NCI-H146 treated with DMSO at 0.1 percent for 48 hours (cell line): ENCODE measurements around the gene AP2A2.
"Not testable (repeated sequence)": the region's sequence is repeated elsewhere in the genome, so short reads cannot be mapped to it uniquely, and the experiment has no call there.

Experiments used
- DNase-seq: peaks from one replicate; lab custom pipeline; 2025; ENCODE audit not compliant: unreplicated experiment; lab: John Stamatoyannopoulos, UW

The AP2A2 gene

DNA sequence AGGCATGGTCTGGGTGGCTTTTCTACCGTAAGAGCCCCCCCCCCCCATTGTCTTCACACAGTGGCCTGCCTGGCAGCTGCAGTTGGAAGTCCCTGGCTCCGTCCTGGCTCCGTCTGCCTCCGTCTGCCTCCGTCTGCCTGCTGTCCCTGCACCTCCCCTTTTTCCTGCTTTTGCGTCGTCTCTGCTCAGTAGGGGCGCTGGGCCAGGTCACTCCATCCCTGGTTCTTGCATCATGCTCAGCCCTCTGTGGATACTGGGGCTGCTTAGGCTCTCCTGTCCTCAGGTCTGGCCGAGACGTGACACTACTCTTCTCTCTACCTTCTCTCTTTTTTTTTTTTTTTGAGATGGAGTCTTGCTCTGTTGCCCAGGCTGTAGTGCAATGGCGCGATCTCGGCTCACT is 27.8 kb downstream of the AP2A2 start:
- no peak for DNase-seq

DNA sequence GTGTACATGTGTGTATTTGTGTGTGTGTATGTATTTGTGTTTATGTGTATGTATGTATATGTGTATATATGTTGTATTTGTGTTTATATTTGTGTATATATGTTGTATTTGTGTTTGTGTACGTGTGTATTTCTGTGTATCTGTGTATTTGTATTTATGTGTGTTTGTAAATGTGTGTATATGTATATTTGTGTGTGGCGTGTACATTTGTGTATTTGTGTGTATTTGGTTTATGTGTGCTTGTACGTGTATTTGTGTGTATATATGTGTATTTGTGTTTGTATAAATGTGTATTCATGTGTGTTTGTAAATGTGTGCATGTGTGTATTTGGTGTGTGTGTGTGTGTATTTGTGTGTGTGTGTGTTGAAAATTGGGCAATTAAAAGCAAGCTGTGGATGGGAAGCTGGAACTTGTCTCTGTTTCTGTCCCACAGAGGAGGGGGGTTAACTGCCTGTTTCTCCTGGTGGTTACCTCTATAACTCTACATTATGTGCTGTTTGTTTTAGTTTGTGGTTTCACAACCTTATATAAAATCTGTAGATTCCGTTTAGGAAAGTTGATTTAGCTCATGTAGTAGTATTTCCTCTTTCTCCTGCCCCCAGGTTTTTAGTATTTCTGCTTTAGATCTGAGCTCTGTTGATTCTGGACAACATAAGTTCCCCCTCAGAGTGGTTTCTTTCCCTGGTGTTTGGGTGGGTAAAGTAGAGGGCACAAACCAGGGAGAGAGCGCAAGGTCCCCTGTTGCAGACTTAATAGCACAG is 28.9 kb downstream of the AP2A2 start:
- no peak for DNase-seq

DNA sequence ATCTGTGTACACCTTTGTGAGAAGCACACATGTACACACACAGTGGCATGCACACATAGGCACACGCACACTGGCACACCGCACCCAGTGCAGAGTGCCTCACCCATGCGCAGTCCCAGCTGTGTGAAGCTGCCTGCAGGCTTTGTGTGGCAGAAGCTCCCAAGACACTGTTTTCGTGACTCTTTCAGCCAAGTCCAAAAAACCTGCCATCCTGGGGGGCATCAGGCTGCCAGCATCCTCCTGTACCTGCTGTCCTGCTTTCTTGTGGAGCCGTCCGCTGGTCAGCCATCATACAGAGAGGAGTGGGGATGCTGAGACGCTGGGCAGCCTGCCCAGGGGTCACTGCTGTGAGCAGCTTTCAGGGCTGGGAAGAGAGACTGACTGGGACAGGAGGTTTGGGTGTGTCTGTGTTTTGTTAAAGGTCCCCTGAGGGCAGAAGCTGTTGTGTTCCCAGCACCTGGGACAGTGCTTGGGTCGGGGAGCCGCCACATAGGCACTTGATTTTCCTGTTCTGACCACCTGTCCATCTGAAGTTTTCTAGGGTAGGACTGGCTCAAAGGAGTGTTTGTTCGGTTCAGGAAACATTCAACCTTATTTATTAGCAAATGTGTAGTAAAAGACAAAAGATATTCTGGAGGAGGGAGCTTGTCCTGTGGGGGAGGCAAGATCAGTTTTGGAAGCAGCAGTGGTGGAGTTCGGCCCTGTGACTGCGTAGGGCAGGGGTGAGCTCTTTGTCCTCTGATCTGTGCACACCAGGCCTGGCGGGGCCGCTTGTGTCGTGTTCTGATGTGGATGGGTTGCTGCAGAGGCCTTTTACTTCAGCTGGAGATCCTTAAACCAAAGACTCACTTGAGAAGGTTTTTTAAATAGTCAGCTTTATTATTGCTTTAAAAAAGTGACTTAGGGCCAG is 29.7 kb downstream of the AP2A2 start:
- DNase-seq = no peak

DNA sequence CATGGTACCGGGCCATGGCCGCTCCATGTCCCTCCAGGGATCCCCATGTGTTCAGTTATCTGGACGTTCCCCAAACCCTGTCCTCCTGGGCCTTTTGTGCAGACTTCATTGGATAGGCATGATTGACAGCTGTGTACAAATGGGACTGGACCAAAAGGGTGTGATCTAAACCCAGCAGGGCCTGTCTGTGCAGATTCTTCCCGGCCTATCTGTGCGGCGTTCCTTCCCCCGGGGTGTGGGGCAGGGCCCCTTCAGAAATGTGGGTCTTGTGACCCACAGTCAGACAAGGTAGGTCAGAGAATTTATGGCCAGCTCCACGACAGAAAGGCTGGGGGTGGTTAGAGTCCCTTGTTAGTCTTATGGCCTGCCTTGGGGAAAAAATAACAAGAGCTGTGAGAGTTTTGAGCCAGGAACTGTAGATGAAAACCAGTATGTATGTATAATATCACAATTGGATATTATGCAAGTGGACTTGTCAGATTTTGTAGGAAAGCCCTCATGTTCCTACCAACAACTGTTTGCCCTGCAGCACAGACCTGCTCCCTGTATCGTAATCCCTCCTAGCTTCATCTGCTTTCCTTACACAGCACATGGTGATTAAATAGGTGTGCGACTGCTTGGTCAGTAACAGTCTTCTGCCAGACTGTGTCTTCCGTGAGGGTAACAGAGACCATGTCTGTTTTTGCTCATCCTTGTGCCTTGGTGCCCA is 31.7 kb downstream of the AP2A2 start:
- no peak for DNase-seq

DNA sequence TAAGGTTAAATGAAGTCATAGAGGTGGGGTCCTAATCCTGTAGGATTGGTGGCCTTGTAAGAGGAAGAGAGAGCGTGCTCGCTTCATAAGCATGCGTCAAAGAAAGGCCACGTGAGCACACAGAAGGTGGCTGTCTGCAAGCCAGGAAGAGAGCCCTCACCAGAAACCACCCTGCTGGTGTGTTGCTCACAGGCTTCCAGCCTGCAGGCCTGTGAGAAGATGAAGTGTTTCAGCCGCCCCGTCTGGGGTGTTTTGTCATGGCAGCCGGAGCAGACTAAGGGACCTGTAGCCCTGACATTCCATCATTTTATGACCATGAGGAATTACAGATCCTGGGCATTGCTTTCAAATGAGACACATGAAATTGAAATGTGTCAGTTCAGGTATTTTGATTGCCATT is 32.4 kb downstream of the AP2A2 start:
- no peak for DNase-seq

DNA sequence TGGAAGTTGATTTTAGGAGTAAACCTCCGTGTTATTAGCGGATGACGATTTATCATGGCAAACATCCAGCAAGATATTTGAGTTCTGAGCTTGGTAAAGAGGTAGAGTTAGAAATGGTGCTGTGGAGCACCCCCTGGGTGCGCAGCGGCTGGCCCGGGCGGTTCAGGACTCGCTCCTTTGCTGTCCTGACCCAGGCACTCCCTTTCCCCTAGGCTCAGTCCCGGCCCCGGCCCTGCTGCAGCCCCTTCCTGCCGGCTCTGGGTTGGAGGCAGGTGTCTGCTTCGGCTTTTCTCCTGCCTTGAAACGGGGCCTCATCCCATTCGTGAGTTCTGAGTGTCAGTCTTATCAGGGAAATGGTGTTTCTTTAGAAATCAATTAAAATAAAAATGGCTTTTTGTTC is 33.4 kb downstream of the AP2A2 start:
- DNase-seq = no peak

DNA sequence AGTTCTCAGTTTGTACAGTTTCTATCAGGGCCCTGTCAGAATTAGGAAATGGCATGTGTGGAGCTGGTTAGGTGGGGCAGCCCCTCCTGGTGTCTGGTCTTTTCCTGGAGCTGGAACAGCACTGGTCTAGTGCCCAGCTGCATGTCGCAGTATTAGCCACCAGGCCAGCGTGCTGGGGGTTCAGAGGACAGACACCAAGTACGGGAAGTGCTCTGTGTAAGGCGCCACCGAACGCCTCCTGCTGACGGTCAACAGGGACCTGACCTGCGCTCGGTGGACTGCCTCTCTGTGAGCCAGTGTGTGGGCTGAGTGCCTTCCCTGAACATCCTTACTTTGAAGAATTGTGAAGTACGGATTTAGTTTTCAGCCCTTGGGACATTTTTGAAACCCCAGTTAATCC is 33.9 kb downstream of the AP2A2 start:
- no peak for DNase-seq

DNA sequence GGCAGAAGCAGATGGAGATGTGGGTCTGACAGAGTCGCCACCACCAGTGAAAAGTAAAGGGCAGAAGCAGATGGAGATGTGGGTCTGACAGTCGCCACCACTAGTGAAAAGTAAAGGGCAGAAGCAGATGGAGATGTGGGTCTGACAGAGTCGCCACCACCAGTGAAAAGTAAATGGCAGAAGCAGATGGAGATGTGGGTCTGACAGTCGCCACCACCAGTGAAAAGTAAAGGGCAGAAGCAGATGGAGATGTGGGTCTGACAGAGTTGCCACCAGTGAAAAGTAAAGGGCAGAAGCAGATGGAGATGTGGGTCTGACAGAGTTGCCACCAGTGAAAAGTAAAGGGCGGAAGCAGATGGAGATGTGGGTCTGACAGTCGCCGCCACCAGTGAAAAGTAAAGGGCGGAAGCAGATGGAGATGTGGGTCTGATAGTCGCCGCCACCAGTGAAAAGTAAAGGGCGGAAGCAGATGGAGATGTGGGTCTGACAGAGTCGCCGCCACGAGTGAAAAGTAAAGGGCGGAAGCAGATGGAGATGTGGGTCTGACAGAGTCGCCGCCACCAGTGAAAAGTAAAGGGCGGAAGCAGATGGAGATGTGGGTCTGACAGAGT is 35.7 kb downstream of the AP2A2 start:
- not testable (repeated sequence) for DNase-seq

DNA sequence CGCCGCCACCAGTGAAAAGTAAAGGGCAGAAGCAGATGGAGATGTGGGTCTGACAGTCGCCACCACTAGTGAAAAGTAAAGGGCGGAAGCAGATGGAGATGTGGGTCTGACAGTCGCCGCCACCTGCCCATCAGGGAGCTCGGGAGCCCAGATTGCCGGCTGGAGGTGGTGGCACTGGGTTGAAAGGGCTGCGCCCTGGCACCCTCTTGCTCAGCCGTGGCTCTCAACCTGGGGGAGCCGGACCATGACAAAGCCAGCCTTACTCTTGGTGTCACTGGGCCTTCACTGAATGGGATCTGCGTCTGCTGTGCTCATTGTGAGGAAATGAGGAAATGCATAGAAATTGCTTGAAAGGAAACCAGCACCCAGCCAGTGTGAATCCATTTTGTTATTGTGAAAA is 36.3 kb downstream of the AP2A2 start:
- no peak for DNase-seq

DNA sequence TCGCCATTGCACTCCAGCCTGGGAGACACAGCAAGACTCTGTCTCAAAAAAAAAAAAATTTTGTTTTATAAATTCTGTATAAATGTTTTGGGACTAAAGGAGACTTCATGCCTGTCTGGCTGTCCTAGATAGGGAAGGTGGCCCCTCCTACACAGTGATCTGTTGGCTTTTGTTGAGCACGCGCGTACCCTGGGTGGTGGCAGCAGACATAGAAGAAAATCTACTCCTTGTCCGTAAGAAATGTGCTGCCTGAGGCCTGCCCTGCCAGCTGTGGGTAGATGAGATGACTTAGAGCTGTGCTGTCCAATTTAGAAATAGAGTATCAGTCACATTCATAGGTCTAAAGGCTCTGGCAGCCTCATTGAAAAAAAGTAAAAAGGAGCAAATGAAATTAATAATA is 37.0 kb downstream of the AP2A2 start:
- no peak for DNase-seq

DNA sequence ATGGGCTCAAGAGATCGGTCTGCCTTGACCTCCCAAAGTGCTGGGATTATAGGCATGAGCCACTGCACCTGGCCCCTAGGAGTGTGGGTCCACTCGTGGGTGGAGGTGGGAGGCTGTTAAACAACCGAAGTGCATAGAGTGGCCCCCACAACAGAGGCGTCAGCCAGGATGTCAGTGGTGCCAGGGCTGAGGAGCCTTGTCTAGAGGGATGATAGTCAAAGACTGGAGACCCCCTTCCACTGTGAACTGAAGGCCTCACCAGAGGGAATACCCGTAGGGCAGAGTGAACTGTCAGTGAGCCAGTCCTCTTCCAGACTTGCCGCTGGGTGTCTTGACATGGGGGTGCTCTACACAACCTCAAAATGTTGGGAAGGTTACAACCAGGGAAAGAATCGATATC is 38.2 kb downstream of the AP2A2 start:
- DNase-seq = no peak

DNA sequence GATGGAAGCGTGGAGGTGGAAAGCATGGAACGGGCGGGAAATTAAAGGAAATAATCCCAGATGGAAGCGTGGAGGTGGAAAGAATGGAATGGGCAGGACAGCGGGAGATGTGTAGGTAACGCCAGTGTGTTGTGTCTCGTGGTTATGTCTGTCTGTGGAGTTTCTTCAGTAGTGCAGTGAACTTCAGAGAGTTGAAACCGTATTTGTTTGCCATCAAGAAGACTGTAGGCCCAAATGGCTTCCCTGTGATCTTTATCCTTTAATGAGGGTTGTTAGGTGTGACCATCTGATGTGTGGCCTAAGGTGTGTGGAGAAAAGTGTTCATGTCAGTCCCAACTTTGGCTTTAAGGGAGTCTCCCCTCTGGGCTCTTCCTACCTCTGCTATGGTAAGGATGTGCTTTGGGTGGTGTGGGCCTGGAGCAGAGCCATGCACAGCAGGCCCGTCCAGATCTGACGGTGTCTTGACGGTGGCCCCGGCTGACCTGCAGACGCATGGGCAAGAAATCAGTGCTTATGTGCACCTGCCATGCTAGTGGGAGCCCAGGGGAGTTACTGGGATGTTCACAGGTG is 39.6 kb downstream of the AP2A2 start:
- no peak for DNase-seq

DNA sequence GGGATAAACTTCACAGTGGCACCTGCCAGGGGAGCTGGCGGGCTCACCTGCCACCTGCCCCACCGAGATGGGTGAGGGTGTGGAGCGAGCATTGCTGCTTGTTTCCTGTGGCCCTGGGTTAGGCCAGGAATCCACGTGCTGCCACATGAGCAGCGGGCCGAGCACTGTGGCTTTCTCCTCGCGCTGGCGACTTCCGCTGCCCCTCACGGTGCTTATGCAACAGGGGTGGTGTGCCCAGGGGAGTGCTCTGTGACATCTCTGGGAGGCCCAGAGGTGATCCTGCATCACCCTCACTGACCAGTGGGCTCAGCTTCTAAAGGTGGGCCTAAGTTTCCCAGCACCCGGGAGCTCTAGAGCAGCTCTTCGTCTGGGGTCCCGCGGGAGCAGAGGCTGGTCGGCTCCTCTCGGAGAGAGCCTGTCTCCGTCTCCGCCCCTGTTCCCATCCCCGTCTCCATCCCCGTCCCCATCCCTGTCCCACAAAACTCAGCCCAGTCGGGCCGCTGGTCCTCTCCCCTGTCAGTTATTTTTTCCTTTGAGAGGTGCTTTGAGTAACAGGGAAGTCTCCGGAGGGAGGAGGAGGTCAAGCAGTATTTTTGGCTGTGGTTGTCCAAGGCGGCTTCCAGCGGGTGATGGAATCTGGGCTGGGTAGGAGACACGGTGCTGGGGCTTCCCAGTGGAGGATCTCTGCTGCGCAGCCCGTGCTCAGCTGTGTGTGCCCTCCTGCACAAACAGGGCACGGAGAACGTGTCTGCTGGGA is 42.5 kb downstream of the AP2A2 start:
- DNase-seq = no peak

DNA sequence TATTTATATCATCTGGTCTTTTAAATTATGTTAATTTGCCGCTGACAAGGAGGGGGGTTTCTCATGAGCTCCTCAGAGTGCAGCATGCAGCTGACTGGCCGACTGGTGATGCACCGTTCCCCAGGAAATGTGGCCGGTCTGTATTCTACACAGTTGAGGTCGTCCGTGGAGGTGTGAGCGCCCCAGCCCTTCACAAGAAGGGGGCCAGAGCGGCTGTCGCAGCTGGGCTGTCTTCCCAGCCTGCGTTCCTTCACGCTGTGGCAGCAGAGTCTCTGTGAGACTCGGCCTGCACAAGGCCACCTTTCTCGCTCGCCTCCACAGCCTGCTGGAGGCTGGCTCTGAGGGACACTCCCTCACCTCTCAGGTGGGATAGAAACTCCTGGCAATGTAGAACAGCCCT is 43.2 kb downstream of the AP2A2 start:
- DNase-seq = no peak

DNA sequence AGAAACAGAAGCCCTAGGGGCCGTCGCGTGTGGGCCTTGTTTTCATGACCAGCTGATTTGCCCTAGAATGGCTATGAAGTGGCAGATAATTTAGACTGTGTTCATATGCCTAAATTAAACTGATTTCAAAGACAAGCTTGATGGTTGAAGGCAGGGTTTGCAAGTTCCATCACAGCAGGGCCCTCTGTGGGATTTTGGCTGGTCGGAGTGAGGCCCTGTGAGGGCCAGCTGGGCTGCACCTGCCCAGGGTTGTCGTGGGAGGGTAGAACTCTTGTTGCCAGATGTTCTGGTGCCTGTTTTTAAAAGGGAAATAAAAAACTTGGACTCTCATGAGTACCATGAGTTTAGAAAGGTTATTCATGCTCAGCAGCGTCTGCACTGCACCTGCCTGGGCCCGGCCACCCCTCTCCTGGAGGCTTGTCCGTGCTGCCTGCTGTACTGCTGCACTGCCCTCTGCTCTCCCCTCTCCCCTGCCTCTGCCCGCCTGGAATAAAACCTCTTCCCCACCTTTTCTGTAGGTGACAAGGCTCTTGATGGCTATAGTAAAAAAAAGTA is 44.1 kb downstream of the AP2A2 start:
- DNase-seq = no peak

DNA sequence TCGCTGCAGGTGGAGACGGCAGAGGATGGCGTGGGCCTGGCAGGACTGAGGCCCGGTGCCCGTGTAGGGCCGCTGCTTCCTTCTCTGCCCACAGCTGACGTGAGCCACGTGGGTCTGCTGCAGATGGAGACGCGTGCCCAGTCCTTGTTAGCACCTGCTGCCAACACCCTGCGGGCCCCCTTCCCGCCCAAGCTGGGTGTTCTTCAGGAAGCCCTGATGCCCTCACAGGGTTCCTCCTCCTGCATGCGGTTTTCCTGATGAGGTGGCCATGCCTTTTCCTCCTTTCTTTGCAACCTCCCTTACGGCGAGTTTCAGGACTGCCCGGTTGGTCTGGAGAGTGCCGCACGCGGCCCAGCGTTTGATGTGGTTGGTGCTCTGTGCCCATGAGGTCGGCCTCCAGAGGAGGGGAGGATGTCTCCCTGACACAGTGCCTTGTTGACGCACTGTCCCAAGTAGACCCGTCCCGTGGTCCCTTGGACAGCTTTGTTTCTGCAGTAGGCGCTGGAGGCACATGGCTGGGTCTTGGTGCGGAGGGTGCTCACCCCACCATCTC is 44.7 kb downstream of the AP2A2 start:
- no peak for DNase-seq

DNA sequence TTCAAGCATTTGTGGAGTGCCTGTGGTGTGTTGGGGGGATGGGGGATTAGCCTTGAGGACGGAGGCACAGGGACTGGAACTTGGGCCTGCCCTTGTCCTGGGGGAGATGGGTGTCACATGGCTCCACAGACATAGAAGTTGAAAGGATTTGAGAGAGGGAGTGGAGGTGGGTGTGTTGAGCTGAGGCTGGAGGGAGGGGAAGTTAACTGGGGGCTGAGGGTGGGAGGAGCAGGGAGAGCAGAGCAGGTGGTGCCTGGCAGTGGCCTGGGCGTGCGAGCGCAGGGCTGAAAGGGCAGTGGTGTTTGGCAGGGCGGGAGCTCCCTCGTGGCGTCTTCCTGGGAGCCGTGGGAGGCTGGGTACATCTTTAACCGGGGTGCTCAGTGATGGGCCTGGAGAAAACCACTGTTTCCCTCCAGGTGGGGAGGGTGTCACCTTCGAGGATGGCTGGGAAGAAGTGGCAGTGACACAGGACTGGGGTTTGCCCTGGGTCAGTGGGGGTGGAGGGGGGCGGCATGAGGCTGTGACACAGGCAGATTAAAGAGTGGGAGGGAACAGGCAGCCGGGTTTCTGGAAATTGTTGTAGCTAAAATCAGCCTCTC is 45.5 kb downstream of the AP2A2 start:
- no peak for DNase-seq

DNA sequence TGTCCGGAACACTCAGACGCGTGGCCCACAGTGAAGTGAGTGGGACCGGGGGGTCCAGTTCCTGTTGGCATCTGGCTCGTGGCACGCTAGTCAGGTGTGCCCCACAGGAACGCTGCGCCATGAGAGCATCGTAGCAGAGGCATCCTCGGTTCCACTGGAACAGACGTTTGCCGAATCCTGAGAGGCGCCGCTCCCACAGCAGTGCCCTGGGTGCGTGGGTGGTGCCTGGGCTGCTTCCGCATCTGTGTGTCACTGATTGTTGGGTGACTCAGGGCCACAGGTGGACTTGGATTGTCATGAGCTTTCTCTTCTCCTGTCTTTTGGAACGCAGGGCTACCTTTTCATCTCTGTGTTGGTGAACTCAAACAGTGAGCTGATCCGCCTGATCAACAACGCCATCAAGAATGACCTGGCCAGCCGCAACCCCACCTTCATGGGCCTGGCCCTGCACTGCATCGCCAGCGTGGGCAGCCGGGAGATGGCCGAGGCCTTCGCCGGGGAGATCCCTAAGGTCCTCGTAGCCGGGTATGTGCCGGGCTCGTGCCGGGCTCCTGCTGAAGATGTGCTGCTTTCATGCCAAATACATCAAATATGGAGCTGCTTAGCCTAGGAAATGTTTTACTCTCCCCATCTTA is 46.2 kb downstream of the AP2A2 start:
- no peak for DNase-seq
